DOHH2 (cell line): ENCODE data around the gene BTBD16.

Source experiments
- H3F3A ChIP-seq: fragments of 200-600 bp; sonication (generic), shearing (Covaris generic); 2 replicates; pipeline ENCODE4 v1.6.0; 2016; ENCODE audit warnings: antibody characterized with exemption, mild to moderate bottlenecking; ENCODE audit not compliant: control insufficient read depth, insufficient read depth
- H3K27ac ChIP-seq: fragments of 200-600 bp; sonication (generic); 2 replicates; pipeline ENCODE4 v1.5.1; 2014; ENCODE audit warnings: low read depth, mild to moderate bottlenecking, low read length, moderate library complexity
- H3K27me3 ChIP-seq: fragments of 200-600 bp; sonication (generic); 2 replicates; pipeline ENCODE4 v1.6.1; 2014; ENCODE audit warnings: mild to moderate bottlenecking, low read length, mixed read lengths; ENCODE audit not compliant: control insufficient read depth
- H3K36me3 ChIP-seq: fragments of 200-600 bp; sonication (generic); 2 replicates; pipeline ENCODE4 v1.6.1; 2014; ENCODE audit warnings: mild to moderate bottlenecking, low read length, moderate library complexity, mixed read lengths; ENCODE audit not compliant: control insufficient read depth
- H3K4me1 ChIP-seq: fragments of 200-600 bp; sonication (generic); 2 replicates; pipeline ENCODE4 v1.6.1; 2014; ENCODE audit warnings: mild to moderate bottlenecking, low read length, mixed read lengths; ENCODE audit not compliant: control insufficient read depth
- H3K4me2 ChIP-seq: fragments of 200-600 bp; sonication (generic); 2 replicates; pipeline ENCODE4 v1.6.0; 2014; ENCODE audit warnings: mild to moderate bottlenecking, low read length, moderate library complexity
- H3K4me3 ChIP-seq: fragments of 200-600 bp; sonication (generic); 2 replicates; pipeline ENCODE4 v1.5.1; 2014; ENCODE audit warnings: mild to moderate bottlenecking, low read length, mixed read lengths
- H3K79me2 ChIP-seq: fragments of 200-600 bp; sonication (generic); 2 replicates; pipeline ENCODE4 v1.6.1; 2014; ENCODE audit warnings: mild to moderate bottlenecking, low read length, mixed read lengths; ENCODE audit not compliant: control insufficient read depth
- H3K9me2 ChIP-seq: fragments of 200-600 bp; sonication (generic); replicated peaks from 2 replicates; pipeline ENCODE4 v1.6.1; 2014; ENCODE audit warnings: mild to moderate bottlenecking, low read length, mixed read lengths; ENCODE audit not compliant: control insufficient read depth
- H3K9me3 ChIP-seq: fragments of 200-600 bp; sonication (generic); 2 replicates; pipeline ENCODE4 v1.6.1; 2014; ENCODE audit warnings: antibody characterized with exemption, low read length, mixed read lengths; ENCODE audit not compliant: control insufficient read depth, insufficient read depth
- H4K20me1 ChIP-seq: fragments of 200-600 bp; sonication (generic); 2 replicates; pipeline ENCODE4 v1.6.0; 2014; ENCODE audit warnings: low read depth, mild to moderate bottlenecking, antibody characterized with exemption, low read length, moderate library complexity; ENCODE audit not compliant: control insufficient read depth, insufficient read depth
- EZH2phosphoT487 ChIP-seq: fragments of 200-600 bp; sonication (generic); IDR thresholded peaks from 2 replicates; pipeline ENCODE4 v1.6.1; 2017; ENCODE audit warnings: borderline replicate concordance, mild to moderate bottlenecking, antibody characterized with exemption, low read length, moderate library complexity, mixed read lengths
- TF ChIP-seq, protein P1 (sequence below): fragments of 200-600 bp; sonication (generic); IDR thresholded peaks from one replicate; pipeline ENCODE4 v1.5.1; 2014; ENCODE audit warnings: antibody characterized with exemption, mild to moderate bottlenecking, low read depth, low read length; ENCODE audit not compliant: poor library complexity, severe bottlenecking

The BTBD16 gene

DNA sequence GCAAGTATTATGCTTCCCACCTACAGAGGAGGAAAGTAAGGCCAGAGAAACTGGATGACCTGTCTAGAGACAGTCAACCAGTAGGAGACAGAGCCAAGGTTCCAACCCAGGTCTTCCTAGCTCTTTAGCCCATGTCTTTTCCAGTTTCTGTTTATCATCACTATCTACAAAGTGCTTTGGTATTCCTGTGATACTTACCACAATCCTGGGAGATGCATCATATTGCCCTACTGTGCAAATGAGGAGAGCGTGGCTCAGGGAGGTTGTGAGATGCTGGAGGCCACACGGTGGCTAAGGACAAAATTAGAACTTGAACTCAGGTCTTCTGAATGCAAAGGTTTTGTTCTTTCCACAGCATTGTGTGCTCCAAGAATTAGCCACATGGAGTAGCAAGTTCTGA, 92.2 kb downstream of the BTBD16 start:
- no peak overlapping the region for H3K27ac ChIP-seq

DNA sequence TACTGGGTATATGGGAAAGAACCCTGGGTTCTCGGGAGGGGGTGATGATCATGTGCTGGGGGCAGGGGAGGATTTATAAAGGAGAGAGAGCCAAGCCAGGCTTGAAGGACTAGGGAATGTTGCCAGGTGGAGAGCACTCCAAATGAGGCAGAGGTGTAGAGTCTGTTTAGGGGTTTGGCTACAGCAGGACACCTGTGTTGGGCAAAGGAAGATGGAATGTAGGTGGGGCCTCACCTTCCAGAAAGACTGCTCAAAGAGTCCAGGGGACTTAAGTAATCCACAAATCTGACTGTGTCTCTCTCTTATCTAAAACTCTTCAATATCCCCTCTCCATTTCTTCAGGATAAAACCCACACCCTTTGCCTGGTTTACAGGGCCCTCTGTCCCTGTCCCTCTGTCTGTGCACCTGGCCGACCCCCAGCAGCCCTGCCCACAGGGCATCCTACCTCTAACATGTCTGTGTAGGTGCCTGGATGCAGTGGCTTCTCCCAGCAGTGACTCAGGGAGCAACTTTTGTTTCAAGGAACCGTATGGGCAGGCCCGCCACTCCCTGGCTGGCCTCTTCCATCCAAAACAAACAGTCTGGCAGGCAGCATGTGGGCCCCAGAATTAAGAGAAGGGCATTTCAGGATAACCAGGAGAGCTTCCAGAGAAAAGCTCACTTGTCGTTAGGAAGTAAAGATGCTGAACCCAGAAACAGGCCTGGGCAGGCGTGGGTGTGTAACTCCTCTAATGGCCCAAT, 92.8 kb downstream of the BTBD16 start:
- no peak overlapping the region for H3K4me2 ChIP-seq

More for the DNA sequence above, 92.2 kb downstream of the BTBD16 start:
- H3K79me2 ChIP-seq = no peaks in the 10 kb centered on the region
- no peaks in the 10 kb centered on the region for H3K9me2 ChIP-seq
- H3K36me3 ChIP-seq = no peaks in the 10 kb centered on the region
- no peak overlapping the region for H3K4me2 ChIP-seq
- TF ChIP-seq, protein P1, sequence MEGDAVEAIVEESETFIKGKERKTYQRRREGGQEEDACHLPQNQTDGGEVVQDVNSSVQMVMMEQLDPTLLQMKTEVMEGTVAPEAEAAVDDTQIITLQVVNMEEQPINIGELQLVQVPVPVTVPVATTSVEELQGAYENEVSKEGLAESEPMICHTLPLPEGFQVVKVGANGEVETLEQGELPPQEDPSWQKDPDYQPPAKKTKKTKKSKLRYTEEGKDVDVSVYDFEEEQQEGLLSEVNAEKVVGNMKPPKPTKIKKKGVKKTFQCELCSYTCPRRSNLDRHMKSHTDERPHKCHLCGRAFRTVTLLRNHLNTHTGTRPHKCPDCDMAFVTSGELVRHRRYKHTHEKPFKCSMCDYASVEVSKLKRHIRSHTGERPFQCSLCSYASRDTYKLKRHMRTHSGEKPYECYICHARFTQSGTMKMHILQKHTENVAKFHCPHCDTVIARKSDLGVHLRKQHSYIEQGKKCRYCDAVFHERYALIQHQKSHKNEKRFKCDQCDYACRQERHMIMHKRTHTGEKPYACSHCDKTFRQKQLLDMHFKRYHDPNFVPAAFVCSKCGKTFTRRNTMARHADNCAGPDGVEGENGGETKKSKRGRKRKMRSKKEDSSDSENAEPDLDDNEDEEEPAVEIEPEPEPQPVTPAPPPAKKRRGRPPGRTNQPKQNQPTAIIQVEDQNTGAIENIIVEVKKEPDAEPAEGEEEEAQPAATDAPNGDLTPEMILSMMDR = no peak
- no peak for TF ChIP-seq EZH2phosphoT487
- no peaks in the 10 kb centered on the region for H4K20me1 ChIP-seq
- H3K4me3 ChIP-seq = no peak overlapping the region
- no peaks in the 10 kb centered on the region for H3K4me1 ChIP-seq
- H3K9me3 ChIP-seq = no peaks in the 10 kb centered on the region
- H3K27me3 ChIP-seq = peaks cover 53% of the 10 kb centered on the region
- H3F3A ChIP-seq = no peaks in the 10 kb centered on the region; the same call in 1 of the 2 replicates

GRCh38 chr10:122368502-122369254, 97.6 kb downstream of the BTBD16 start:
- Histone ChIP-seq H3K27me3 (peaks cover 70% of the 10 kb centered on the region), H3K9me2 (no peaks in the 10 kb centered on the region), H3K4me1 (no peaks in the 10 kb centered on the region), H3K36me3 (no peaks in the 10 kb centered on the region), H3K79me2 (no peaks in the 10 kb centered on the region), H3F3A (no peaks in the 10 kb centered on the region; the same call in 1 of the 2 replicates), H4K20me1 (no peaks in the 10 kb centered on the region), H3K4me3 (no peak overlapping the region), H3K4me2 (no peak overlapping the region), H3K27ac (no peak overlapping the region), H3K9me3 (no peaks in the 10 kb centered on the region)
- TF ChIP-seq, protein P1 = no peak
- TF ChIP-seq EZH2phosphoT487 = no peak

More for the DNA sequence above, 92.8 kb downstream of the BTBD16 start:
- Histone ChIP-seq H3K36me3 (no peaks in the 10 kb centered on the region), H3K9me2 (no peaks in the 10 kb centered on the region), H3K4me1 (no peaks in the 10 kb centered on the region), H3K79me2 (no peaks in the 10 kb centered on the region), H3K9me3 (no peaks in the 10 kb centered on the region), H3F3A (no peaks in the 10 kb centered on the region; the same call in 1 of the 2 replicates), H4K20me1 (no peaks in the 10 kb centered on the region), H3K27ac (no peak overlapping the region), H3K4me3 (no peak overlapping the region), H3K27me3 (peaks cover 54% of the 10 kb centered on the region)
- TF ChIP-seq, protein P1 = no peak
- TF ChIP-seq EZH2phosphoT487 = no peak
